ENCODE results near the gene TATDN2.

DNA sequence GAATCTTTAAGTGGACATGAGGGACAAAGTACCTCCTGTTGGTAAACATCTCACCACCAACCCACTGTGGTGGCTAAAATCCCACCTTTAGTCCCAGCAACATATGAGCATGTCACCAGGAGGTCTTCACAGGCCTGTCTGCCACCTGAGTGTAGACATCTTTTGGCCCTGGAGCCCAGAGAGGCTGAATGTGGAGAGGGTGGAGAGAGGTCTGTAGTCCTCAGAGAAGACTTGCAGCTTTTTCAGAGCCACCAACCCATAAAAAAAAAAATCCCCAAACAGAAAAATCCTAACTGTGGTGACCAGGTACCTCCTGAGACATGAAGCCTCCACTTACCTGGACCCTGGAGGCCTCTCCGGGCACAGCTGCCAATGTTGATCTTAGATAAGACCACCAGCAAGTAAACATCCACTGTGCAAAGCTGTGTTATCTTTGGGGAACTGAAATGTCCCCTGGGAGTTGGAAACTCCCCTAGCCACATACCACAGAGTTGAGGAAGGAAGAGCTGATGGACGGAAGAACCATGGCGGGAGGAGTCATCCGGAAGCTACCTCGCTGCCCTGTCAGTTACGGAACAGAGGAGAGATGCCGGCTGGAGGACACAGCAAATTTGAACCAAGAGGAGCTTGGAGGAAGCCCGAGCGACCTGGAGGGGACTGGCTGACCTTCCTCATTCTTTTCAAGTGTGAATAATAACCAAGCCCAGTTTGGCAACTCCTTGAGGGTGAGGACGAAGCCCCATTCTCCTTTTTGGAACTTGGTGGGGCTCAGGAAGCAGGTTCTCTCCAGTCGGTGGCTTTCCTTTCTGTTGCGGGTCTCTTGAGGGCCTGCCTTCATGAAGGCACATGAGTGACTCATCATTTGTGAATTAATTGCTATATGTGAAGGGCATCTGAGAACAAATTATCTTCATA, 44.5 kb downstream of the TATDN2 start, which contains the start of gene GHRL:
- TF ChIP-seq, protein P1, sequence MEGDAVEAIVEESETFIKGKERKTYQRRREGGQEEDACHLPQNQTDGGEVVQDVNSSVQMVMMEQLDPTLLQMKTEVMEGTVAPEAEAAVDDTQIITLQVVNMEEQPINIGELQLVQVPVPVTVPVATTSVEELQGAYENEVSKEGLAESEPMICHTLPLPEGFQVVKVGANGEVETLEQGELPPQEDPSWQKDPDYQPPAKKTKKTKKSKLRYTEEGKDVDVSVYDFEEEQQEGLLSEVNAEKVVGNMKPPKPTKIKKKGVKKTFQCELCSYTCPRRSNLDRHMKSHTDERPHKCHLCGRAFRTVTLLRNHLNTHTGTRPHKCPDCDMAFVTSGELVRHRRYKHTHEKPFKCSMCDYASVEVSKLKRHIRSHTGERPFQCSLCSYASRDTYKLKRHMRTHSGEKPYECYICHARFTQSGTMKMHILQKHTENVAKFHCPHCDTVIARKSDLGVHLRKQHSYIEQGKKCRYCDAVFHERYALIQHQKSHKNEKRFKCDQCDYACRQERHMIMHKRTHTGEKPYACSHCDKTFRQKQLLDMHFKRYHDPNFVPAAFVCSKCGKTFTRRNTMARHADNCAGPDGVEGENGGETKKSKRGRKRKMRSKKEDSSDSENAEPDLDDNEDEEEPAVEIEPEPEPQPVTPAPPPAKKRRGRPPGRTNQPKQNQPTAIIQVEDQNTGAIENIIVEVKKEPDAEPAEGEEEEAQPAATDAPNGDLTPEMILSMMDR (IDR thresholded peaks at IDR 0.05; ENCODE audit: extremely low read depth in 1 of 2, insufficient read depth in 1 of 2, low read depth in 1 of 2, low read length in 2 of 2) = no peak
- TF ChIP-seq POLR2A (IDR thresholded peaks at IDR 0.05; ENCODE audit: low read depth, low read length) = no peak
- TF ChIP-seq POLR2AphosphoS5 (IDR thresholded peaks at IDR 0.05; ENCODE audit: insufficient read depth, low read depth, low read length) = no peak
- no peak for TF ChIP-seq EZH2 (IDR thresholded peaks at IDR 0.05; ENCODE audit: borderline replicate concordance, low read depth, low read length, severe bottlenecking)
